Measurements from ENCODE around the gene CXADR. TPM values are rescaled to one million over a fixed set of nuclear protein-coding genes. Genes with fewer than 3 reads are reported as not detected.

Gene CXADR
- total RNA-seq, 1 donor from 2014 or later, result 34.8 TPM

- H3K27ac Mint-ChIP-seq (ENCODE audit: unreplicated experiment), result peak overlapping the region; percentile 48
- no peak for DNase-seq (ENCODE audit: low read depth, low spot score)
- peaks cover 3% of the 10 kb centered on the region for H3K36me3 Mint-ChIP-seq (ENCODE audit: low read depth)
- H3K4me1 Mint-ChIP-seq, result peaks cover 4% of the 10 kb centered on the region
- H3K27me3 Mint-ChIP-seq (ENCODE audit: low read depth), result no peaks in the 10 kb centered on the region
- H3K4me3 Mint-ChIP-seq, result no peak overlapping the region
- no peak for TF ChIP-seq CTCF (conservative IDR thresholded peaks at IDR 0.05)
- no peaks in the 10 kb centered on the region for H3K9me3 Mint-ChIP-seq
Measured at GRCh38 chr21:17548262-17548661, 35.4 kb downstream of the CXADR start.

- Mint-ChIP-seq H3K27ac (ENCODE audit: unreplicated experiment) (no peak overlapping the region), H3K36me3 (ENCODE audit: low read depth) (no peaks in the 10 kb centered on the region), H3K9me3 (no peaks in the 10 kb centered on the region), H3K27me3 (ENCODE audit: low read depth) (no peaks in the 10 kb centered on the region), H3K4me3 (no peak overlapping the region), H3K4me1 (peaks cover 9% of the 10 kb centered on the region)
- no peak for DNase-seq (ENCODE audit: low read depth, low spot score)
- no peak for TF ChIP-seq CTCF (conservative IDR thresholded peaks at IDR 0.05)
Measured at GRCh38 chr21:17550671-17551308, 37.9 kb downstream of the CXADR start.

GRCh38 chr21:17552410-17552809 lies 39.6 kb downstream of the CXADR start:
- H3K4me3 Mint-ChIP-seq, result no peak overlapping the region
- H3K36me3 Mint-ChIP-seq (ENCODE audit: low read depth), result no peaks in the 10 kb centered on the region
- H3K4me1 Mint-ChIP-seq, result peaks cover 5% of the 10 kb centered on the region
- no peak for DNase-seq (ENCODE audit: low read depth, low spot score)
- no peak overlapping the region for H3K27ac Mint-ChIP-seq (ENCODE audit: unreplicated experiment)
- TF ChIP-seq CTCF (conservative IDR thresholded peaks at IDR 0.05), result no peak
- no peaks in the 10 kb centered on the region for H3K27me3 Mint-ChIP-seq (ENCODE audit: low read depth)
- H3K9me3 Mint-ChIP-seq, result no peaks in the 10 kb centered on the region

- Mint-ChIP-seq H3K27ac (ENCODE audit: unreplicated experiment) (no peak overlapping the region), H3K4me3 (no peak overlapping the region), H3K9me3 (no peaks in the 10 kb centered on the region), H3K4me1 (peaks cover 5% of the 10 kb centered on the region), H3K36me3 (ENCODE audit: low read depth) (no peaks in the 10 kb centered on the region), H3K27me3 (ENCODE audit: low read depth) (no peaks in the 10 kb centered on the region)
- no peak for TF ChIP-seq CTCF (conservative IDR thresholded peaks at IDR 0.05)
- DNase-seq (ENCODE audit: low read depth, low spot score), result no peak
Measured at GRCh38 chr21:17554120-17554519, 41.3 kb downstream of the CXADR start.

GRCh38 chr21:17554679-17555465 lies 42.0 kb downstream of the CXADR start:
- Mint-ChIP-seq H3K27ac (ENCODE audit: unreplicated experiment) (no peak overlapping the region), H3K36me3 (ENCODE audit: low read depth) (no peaks in the 10 kb centered on the region), H3K4me1 (peaks cover 5% of the 10 kb centered on the region), H3K4me3 (no peak overlapping the region), H3K9me3 (no peaks in the 10 kb centered on the region), H3K27me3 (ENCODE audit: low read depth) (no peaks in the 10 kb centered on the region)
- TF ChIP-seq CTCF (conservative IDR thresholded peaks at IDR 0.05), result peak; percentile 32
- DNase-seq (ENCODE audit: low read depth, low spot score), result no peak
